GM21360 (cell line): ENCODE data around the gene CHGA.

ENCODE experiments used
- ATAC-seq: cut with Tn5 transposase; IDR thresholded peaks from one replicate; pipeline ENCODE4 v1.9.1; 2021; ENCODE audit warnings: mild to moderate bottlenecking, moderate library complexity; ENCODE audit not compliant: unreplicated experiment

CHGA gene

DNA sequence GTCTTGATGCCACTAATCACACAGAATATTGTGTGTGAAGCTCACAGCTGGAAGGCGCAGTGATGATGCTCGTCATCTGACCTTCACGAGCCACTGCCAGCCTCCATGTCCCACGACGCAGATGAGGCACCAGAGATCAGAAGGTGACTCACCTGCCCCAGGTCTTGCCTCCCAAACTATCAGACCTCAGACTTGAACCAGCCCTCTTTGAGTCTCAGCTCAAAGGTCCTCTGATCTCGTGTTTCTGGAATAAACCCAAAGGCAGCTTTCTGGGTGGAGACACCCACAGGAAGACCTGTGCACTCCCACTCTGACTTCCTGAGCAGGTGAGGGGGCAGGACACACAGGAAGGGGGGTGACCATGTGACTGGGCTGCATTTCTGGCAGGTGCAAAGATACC, 19.6 kb upstream of the CHGA start:
- no peak for ATAC-seq

GRCh38 chr14:92905667-92906066, 17.3 kb upstream of the CHGA start:
- ATAC-seq = no peak

- ATAC-seq = no peak
Observed at GRCh38 chr14:92906420-92906819, 16.5 kb upstream of the CHGA start.

DNA sequence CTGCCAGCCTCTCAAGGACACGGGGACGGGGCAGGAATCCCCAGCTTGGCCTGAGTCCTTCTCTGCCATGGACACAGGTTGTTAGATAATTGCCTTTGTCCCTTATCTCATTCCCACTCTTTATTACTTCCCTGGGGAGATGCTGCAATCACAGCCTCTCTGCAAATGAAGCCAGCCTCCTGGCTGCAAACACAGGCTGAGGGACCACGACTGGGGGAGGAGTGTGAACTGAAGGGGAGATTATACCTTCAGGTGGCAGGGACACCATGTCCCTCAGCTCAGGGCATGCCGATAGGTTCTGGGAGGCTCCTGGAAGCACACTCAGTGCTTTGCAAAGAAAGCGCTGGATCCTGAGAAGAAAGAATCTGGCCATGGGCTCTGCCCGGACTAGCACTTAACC, 16.1 kb upstream of the CHGA start:
- no peak for ATAC-seq

DNA sequence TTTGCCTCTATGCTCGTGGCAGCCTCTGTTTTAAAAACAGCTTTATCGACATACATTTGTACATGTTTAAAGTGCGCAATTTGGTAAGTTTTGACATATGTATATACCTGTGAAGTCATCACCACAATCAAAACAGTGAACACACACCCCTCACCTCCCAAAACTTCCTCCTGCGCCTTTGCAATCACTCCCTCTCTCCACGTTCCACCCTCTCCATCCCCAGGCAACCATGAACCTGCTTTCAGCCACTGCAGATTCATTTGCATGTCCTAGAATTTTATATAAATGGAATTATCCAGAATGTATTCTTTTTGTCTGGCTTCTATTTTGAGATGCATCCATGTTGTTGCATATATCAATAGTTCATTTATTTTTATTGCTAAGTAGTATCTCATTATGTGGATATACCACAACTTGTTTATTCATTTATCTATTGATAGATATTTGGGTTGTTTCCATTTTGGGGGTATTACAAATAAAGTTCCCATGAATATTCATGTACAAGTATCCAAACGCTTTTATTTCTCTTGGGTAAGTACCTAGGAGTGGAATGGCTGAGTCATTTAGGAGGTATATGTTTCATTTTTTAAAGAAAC, 15.5 kb upstream of the CHGA start:
- no peak for ATAC-seq

DNA sequence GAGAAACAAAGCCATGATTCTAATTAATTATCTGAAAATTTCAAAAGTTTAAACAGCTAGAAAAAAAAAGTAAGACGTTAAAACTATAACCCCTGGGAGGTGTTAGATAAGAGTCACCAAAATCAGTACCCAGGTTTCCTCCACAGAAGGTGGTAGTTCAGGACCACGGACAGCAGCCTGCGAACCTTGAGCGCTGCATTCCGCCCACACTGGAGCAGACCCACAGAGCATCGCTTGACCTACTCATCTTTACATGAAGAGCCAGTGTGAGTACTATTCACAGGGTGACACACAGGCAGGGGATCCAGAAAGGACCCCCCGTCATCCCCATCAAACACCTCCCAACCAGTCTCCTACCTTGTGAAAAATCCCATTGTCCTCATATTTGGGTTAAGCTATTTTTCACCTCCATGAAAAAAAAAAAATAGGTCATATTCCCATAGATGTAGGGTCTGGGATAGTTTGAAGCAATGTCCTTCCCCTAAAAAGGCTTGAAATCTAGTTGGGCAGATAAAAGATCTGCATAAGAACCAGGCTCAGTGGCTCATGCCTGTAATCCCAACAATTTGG, 8.8 kb upstream of the CHGA start:
- ATAC-seq = no peak

GRCh38 chr14:92916201-92916600, 6.7 kb upstream of the CHGA start:
- no peak for ATAC-seq

GRCh38 chr14:92917041-92917940, 5.7 kb upstream of the CHGA start:
- ATAC-seq = no peak

GRCh38 chr14:92917956-92918355, 5.0 kb upstream of the CHGA start:
- no peak for ATAC-seq

- ATAC-seq = no peak
Observed at GRCh38 chr14:92920001-92920400, 2.9 kb upstream of the CHGA start.

DNA sequence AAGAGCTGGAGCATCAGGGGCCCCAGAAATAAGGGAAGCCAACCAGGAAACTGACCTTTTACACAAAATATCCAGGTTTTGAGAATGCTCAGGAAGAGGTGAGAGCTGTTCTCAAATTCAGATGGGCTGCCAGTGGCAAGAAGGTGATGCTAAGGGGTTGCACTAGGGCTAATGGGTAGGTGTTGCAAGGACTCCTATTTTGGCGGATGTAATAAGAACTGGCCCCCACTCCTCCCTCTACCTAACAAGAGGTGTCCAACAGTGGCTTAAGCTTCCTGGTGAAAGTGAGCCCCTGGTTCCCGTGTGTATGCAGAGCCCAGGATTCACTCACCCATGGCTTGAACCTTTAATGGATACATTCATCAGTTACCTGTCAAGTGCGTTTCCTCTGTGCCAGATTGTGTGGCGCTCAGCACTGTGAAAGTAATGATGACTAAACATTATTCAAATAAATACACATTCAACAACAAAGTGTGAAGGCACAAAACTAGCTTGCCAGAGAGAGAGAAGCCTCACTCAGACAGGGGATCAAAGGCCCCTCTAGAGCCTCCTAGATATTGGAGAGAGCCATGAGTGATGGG, 705 bp upstream of the CHGA start:
- no peak for ATAC-seq

DNA sequence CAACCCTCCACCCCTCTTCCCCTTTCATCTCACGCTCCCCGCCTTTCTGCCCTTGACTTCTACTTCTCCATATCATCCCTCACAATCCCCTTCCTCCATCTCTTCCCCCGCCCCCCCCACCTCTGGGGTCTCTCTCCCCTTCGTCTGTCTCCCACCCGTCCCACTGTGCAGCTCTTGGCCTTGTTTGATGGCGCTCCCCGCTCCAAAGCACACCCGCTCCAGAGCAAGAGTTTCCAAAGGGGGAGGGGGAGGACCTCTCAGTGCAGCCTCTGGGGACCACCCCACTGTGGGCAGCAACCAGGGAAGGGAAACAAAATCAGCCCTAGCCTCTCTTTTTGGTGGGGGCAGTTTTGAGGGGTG, 774 bp downstream of the CHGA start:
- no peak for ATAC-seq

- ATAC-seq = no peak
Observed at GRCh38 chr14:92924247-92924646, 1.3 kb downstream of the CHGA start.

DNA sequence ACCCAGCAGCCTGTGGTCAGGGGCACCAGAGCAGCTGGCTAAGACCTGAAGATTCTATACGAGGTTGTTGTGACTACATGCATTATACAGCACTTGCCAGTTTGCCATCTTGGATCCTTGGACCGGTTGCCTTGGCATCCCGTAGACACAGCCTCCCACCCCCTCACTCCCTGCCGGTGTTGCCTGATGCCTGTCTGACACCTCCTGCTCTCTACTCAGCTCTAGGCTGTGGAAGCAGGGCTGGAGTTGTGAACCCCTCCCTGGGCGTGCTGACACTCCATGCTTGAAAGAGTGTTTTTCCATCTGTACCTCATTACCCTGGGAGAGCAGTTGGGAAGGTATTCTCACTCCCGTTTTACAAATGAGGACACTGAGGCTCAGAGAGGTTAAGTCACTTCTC, 2.5 kb downstream of the CHGA start:
- no peak for ATAC-seq

DNA sequence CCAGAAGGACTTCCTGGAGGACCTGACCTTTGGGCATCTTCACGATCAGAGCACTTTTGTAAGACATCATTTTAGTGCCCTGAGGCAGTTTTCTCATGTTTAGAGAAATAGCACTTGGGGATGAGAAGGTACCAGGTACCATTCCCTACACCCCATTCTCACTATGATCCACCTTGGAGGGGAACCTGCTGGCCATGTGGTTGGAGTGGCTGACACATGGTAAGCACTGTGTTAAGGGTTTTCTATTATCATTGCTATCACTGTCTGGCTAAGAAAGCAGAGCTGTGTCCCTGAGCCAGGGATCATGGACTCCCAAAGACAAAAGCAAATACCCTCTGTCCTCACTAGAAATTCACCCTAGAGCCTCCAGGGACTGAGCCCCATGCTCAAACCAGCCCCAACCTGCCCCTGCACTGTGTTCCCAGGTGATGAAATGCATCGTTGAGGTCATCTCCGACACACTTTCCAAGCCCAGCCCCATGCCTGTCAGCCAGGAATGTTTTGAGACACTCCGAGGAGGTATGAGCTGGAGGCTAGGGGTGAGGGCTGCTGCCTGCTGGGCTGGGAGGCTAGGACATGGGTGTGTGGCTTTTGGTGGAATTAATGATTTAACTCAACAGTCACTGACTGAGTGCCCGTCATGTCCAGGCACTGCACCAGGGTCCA, 3.4 kb downstream of the CHGA start:
- ATAC-seq = no peak

DNA sequence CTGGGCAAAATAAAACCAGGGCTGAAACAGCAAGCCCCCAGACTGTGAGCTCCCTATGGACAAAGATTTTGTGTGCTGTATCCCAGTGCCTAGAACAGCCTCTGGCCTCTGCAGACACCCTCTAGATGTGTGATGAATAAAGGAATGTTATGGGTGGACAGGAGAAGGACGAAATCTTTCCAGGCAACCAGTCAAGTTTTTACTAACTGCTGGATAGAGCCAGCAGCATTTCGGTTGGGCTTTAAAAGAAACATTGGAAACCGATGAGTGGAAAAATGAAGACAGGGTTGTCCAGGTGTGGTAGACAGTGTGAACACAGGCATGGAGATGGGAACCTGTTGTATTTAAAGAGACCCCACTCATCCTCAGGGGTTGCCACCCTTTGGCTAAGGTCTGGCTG, 4.0 kb downstream of the CHGA start:
- ATAC-seq = no peak

- no peak for ATAC-seq
Observed at GRCh38 chr14:92927349-92928257, 4.7 kb downstream of the CHGA start.

DNA sequence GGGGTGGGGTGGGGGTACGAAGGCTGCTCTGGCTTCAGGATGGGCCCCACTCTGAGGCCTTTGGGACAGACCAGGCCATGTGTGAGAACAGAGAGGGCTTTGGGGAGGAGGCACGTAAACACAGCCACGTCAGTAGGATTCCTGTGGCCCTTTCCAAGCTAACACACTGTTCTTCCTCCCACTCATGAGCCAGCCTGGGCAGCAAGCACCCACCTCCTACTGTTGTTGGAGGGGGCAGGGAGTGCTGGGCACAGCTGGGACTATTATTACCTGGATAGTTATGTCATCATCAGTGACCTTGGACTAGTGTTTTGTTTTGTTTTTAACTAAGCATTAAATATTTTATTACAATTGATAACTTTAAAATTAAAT, 5.3 kb downstream of the CHGA start:
- no peak for ATAC-seq

DNA sequence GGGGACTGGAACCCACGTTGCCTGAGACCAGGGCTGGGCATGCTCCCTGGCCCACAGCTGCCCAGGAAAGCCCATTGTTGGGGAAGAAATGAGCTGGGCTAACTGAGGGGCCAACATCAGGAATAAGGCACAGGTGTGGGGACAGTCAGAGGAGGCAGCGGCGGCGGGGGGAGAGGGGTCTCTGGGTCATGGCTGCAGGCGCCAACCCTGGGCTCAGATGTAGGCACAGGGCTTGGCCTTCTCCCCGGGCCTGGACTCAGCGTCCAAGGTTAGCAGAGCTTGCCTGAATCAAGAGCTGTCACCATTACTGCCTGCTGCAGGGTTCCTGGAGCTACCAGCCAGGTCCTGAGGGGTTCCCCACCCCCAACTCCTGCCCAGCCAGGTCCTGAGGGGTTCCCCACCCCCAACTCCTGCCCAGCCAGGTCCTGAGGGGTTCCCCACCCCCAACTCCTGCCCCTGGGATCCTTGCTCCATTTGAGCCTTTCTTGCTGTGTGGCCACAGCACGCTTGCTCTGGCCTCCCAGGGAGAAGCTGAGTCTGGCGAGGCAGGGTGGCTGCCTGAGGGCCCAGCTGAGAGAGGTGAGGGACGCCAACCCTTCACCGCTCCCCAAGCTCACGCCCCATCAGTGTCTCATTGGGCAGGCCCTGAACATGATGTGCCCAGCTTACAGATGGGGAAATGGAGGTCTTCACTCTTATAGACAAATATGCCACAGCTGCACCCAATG, 6.2 kb downstream of the CHGA start:
- ATAC-seq = no peak
